Limb (tissue), 2 donors: Measurements from ENCODE around the gene RABAC1.
"Not testable (repeated sequence)": the region's sequence is repeated elsewhere in the genome, so short reads cannot be mapped to it uniquely, and the experiment has no call there.

Experiments
- DNase-seq, 2 donors: peaks; one replicate each; pipeline ENCODE4 v3.0.0-alpha.2; 2016; ENCODE audit errors: extremely low spot score in 2 of 2

RABAC1 gene

GRCh38 chr19:41959056-41960053 is at the start of gene RABAC1:
Gene RABAC1 (minus strand): TSS chr19:41959321. CDS start chr19:41959292, 29 bp downstream.
- peak; percentile 93 to 96 for DNase-seq

- DNase-seq, result no peak
Measured at GRCh38 chr19:42006569-42006968, 47.4 kb upstream of the RABAC1 start.

GRCh38 chr19:42005504-42005903 is 46.4 kb upstream of the RABAC1 start:
- DNase-seq, result no peak

GRCh38 chr19:42003506-42004294 is 44.6 kb upstream of the RABAC1 start:
- DNase-seq, result no peak

GRCh38 chr19:41999878-42000208 is 40.7 kb upstream of the RABAC1 start:
- no peak for DNase-seq

GRCh38 chr19:41999071-41999877 is 40.2 kb upstream of the RABAC1 start:
- peak in 1 of 2 donors; percentile 47 for DNase-seq

GRCh38 chr19:41998246-41999020 is 39.3 kb upstream of the RABAC1 start:
- peak in 1 of 2 donors; percentile 75 for DNase-seq

GRCh38 chr19:41997851-41998229 is 38.7 kb upstream of the RABAC1 start:
- peak in 1 of 2 donors; percentile 50 for DNase-seq

- DNase-seq, result peak; percentile 30 to 76
Measured at GRCh38 chr19:41997121-41997850, 38.2 kb upstream of the RABAC1 start.

GRCh38 chr19:41995959-41996797 is 37.1 kb upstream of the RABAC1 start:
- peak in 1 of 2 donors; percentile 73 for DNase-seq

- DNase-seq, result no peak
Measured at GRCh38 chr19:41994994-41995958, 36.2 kb upstream of the RABAC1 start.

GRCh38 chr19:41994521-41994971 is 35.4 kb upstream of the RABAC1 start:
- no peak for DNase-seq

GRCh38 chr19:41993612-41994483 is 34.7 kb upstream of the RABAC1 start, which contains the start of gene ATP1A3:
Gene ATP1A3 (minus strand): TSS chr19:41994230. CDS start chr19:41994076, 154 bp downstream.
- DNase-seq, result peak; percentile 34 to 83

- not testable (repeated sequence) for DNase-seq
Measured at GRCh38 chr19:41991925-41992569, 32.9 kb upstream of the RABAC1 start.

GRCh38 chr19:41991025-41991424 is 31.9 kb upstream of the RABAC1 start:
- no peak for DNase-seq

- DNase-seq, result no peak
Measured at GRCh38 chr19:41990615-41991014, 31.5 kb upstream of the RABAC1 start.
